ENCODE data around the gene ARFGAP1.

- TF ChIP-seq EZH2 (IDR thresholded peaks at IDR 0.05; ENCODE audit: low read depth, unreplicated experiment) (no peak), CTCF (conservative IDR thresholded peaks at IDR 0.05; ENCODE audit: low read depth in 2 of 2) (no peak)
These were observed 9.4 kb downstream of the ARFGAP1 start for GRCh38 chr20:63281742-63282665.
